SK-N-MC (cell line): ENCODE data around the gene TAX1BP3.

Experiments used
- EZH2 ChIP-seq: fragments of 200-600 bp; sonication (generic); IDR thresholded peaks from one replicate; pipeline ENCODE4 v1.6.1; 2017; ENCODE audit warnings: antibody characterized with exemption
- POLR2AphosphoS5 ChIP-seq: IDR thresholded peaks from 2 replicates; pipeline ENCODE4 v1.6.1; 2012; ENCODE audit warnings: mild to moderate bottlenecking, low read depth, low read length, borderline replicate concordance

GRCh38 chr17:3622977-3623594 is 45.3 kb downstream of the TAX1BP3 start:
- no peak for TF ChIP-seq EZH2
- no peak for TF ChIP-seq POLR2AphosphoS5
